ENCODE data around the gene NELFCD. TPM values are rescaled to one million over a fixed set of nuclear protein-coding genes. Genes with fewer than 3 reads are reported as not detected.

NELFCD gene
- total and polyA plus RNA-seq, 9 of the 15 experiments (the other 6 are each of a cell fraction or from before 2014, with no cell fraction given), result 11.7 to 163 (median 96.5) TPM

- TF ChIP-seq MAX (CRISPR knock-in tag; IDR thresholded peaks at IDR 0.05) (no peak), NONO (IDR thresholded peaks at IDR 0.05; ENCODE audit: low read depth in 2 of 2, low read length in 1 of 2) (peak in 1 of 2 experiments; percentile 66; a peak in 1 of 4 replicates), FOXJ2 (tag; IDR thresholded peaks at IDR 0.05) (no peak), ARID4B (CRISPR knock-in tag; IDR thresholded peaks at IDR 0.05) (no peak), HNRNPK (IDR thresholded peaks at IDR 0.05; ENCODE audit: low read depth, low read length, poor library complexity, severe bottlenecking) (no peak), PRPF4 (IDR thresholded peaks at IDR 0.05; ENCODE audit: insufficient read depth, low read depth, low read length, poor library complexity, severe bottlenecking) (no peak), EZH2 (IDR thresholded peaks at IDR 0.05; ENCODE audit: borderline replicate concordance, low read depth, low read length) (no peak; the same call in 1 of the 2 replicates), OTX1 (CRISPR knock-in tag; IDR thresholded peaks at IDR 0.05) (no peak), IRF1 (CRISPR knock-in tag; IDR thresholded peaks at IDR 0.05; ENCODE audit: borderline replicate concordance) (no peak), RBM22 (IDR thresholded peaks at IDR 0.05; ENCODE audit: low read depth, low read length, poor library complexity, severe bottlenecking) (no peak), CREB1 (IDR thresholded peaks at IDR 0.05) (peak; percentile 63; the same call in 1 of the 2 replicates), CREB1 (CRISPR knock-in tag; IDR thresholded peaks at IDR 0.05) (no peak), FOXA1 (IDR thresholded peaks at IDR 0.05; ENCODE audit: borderline replicate concordance) (no peak), ARID3A (IDR thresholded peaks at IDR 0.05; ENCODE audit: borderline replicate concordance, low read depth, low read length) (peak; percentile 92), HCFC1 (IDR thresholded peaks at IDR 0.05; ENCODE audit: low read depth, low read length) (no peak), MXD1 (CRISPR knock-in tag; IDR thresholded peaks at IDR 0.05; ENCODE audit: borderline replicate concordance, poor library complexity, severe bottlenecking) (no peak), GABPB1 (CRISPR knock-in tag; IDR thresholded peaks at IDR 0.05) (no peak), TAF7 (tag; IDR thresholded peaks at IDR 0.05) (no peak)
Measured at GRCh38 chr20:59020938-59021551, 40.0 kb downstream of the NELFCD start (continued).
